Gastrocnemius medialis (tissue), 4 donors: Measurements from ENCODE around the gene IKZF3.

Source experiments
- POLR2A ChIP-seq, 2 donors: fragments of 450-650 bp; IDR thresholded peaks; one replicate each; pipeline ENCODE4 v1.6.1; 2017; ENCODE audit warnings: antibody characterized with exemption in 2 of 2, mild to moderate bottlenecking in 2 of 2, moderate library complexity in 2 of 2
- TF ChIP-seq, protein P1 (sequence below), 5 experiments: fragments of 450-650 bp in 3 of 5; fragments of 200-600 bp in 2 of 5; sonication (generic) in 2 of 5; IDR thresholded peaks in 4 of 5; conservative IDR thresholded peaks in 1 of 5; 1 replicate in 4 of 5; 2 replicates in 1 of 5; pipeline ENCODE4 v1.5.1; 2016 to 2019; ENCODE audit warnings: antibody characterized with exemption in 5 of 5, mild to moderate bottlenecking in 3 of 5, moderate library complexity in 3 of 5

DNA sequence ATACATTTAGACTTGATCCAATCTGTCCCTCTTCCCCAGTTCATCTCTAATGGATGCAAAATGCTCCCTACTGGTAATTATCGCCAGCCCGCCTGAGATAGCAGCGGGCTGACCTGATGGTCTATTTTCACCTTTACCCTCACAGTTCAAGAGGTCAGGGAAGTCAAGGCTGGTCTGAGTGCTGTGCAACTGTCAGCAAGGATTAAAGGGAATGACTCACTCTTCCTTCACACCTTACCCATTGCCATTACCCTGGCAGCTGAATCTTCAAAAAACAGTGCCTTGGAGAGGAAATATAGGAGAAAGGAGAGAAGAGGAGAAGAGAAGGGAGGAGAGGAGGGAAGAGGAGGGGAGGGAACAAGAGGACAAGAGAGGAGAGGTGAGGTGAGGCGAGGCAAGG is 90.1 kb downstream of the IKZF3 start:
- TF ChIP-seq, protein P1, sequence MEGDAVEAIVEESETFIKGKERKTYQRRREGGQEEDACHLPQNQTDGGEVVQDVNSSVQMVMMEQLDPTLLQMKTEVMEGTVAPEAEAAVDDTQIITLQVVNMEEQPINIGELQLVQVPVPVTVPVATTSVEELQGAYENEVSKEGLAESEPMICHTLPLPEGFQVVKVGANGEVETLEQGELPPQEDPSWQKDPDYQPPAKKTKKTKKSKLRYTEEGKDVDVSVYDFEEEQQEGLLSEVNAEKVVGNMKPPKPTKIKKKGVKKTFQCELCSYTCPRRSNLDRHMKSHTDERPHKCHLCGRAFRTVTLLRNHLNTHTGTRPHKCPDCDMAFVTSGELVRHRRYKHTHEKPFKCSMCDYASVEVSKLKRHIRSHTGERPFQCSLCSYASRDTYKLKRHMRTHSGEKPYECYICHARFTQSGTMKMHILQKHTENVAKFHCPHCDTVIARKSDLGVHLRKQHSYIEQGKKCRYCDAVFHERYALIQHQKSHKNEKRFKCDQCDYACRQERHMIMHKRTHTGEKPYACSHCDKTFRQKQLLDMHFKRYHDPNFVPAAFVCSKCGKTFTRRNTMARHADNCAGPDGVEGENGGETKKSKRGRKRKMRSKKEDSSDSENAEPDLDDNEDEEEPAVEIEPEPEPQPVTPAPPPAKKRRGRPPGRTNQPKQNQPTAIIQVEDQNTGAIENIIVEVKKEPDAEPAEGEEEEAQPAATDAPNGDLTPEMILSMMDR (IDR thresholded peaks at IDR 0.05 in 4 of 5, conservative IDR thresholded peaks at IDR 0.05 in 1 of 5): no peak
- no peak for TF ChIP-seq POLR2A (IDR thresholded peaks at IDR 0.05)
